Neural progenitor cell (in vitro differentiated cells): ENCODE results near the gene S1PR4. TPM values are rescaled to one million over a fixed set of nuclear protein-coding genes. Genes with fewer than 3 reads are reported as not detected.
"Not testable (repeated sequence)": the region's sequence is repeated elsewhere in the genome, so short reads cannot be mapped to it uniquely, and the experiment has no call there.

Experiments used
- DNase-seq: peaks from one replicate; pipeline ENCODE4 v3.0.0-alpha.2; 2016; ENCODE audit warnings: low spot score
- H2AFZ ChIP-seq: fragments of 200-600 bp; sonication (generic); replicated peaks from 2 replicates; pipeline ENCODE4 v1.6.1; 2016; ENCODE audit warnings: antibody characterized with exemption
- H3F3A ChIP-seq: fragments of 200-600 bp; sonication (generic); 2 replicates; pipeline ENCODE4 v1.6.1; 2016; ENCODE audit warnings: antibody characterized with exemption, low read depth
- H3K27ac ChIP-seq: fragments of 200-600 bp; sonication (generic); 2 replicates; pipeline ENCODE4 v1.5.1; 2016; ENCODE audit warnings: mild to moderate bottlenecking
- H3K27me3 ChIP-seq: fragments of 200-600 bp; sonication (generic); 2 replicates; pipeline ENCODE4 v1.6.1; 2016; ENCODE audit warnings: mild to moderate bottlenecking, moderate library complexity
- H3K36me3 ChIP-seq: fragments of 200-600 bp; sonication (generic); 2 replicates; pipeline ENCODE4 v1.5.1; 2016
- H3K4me1 ChIP-seq: fragments of 200-600 bp; sonication (generic); 2 replicates; pipeline ENCODE4 v1.6.1; 2016; ENCODE audit warnings: mixed run types
- H3K4me2 ChIP-seq: fragments of 200-600 bp; sonication (generic); 2 replicates; pipeline ENCODE4 v1.6.1; 2016
- H3K4me3 ChIP-seq: fragments of 200-600 bp; sonication (generic); 2 replicates; pipeline ENCODE4 v1.5.1; 2016
- H3K79me2 ChIP-seq: fragments of 200-600 bp; sonication (generic); 2 replicates; pipeline ENCODE4 v1.6.1; 2016; ENCODE audit warnings: low read depth
- H3K9ac ChIP-seq: fragments of 200-600 bp; sonication (generic); 2 replicates; pipeline ENCODE4 v1.6.1; 2016
- H3K9me3 ChIP-seq: fragments of 200-600 bp; sonication (generic); 2 replicates; pipeline ENCODE4 v1.5.1; 2016; ENCODE audit warnings: low read depth
- H4K20me1 ChIP-seq: fragments of 200-600 bp; sonication (generic); 2 replicates; pipeline ENCODE4 v1.6.1; 2016; ENCODE audit warnings: low read depth
- H3K27ac Mint-ChIP-seq: 3 replicates; pipeline ENCODE4 v1.8.0; 2021; ENCODE audit warnings: mixed read lengths
- H3K27me3 Mint-ChIP-seq: 2 replicates; pipeline ENCODE4 v1.8.0; 2022; ENCODE audit warnings: low read depth, mild to moderate bottlenecking, inconsistent platforms, moderate library complexity, mixed read lengths; ENCODE audit not compliant: insufficient read depth
- H3K36me3 Mint-ChIP-seq: 3 replicates; pipeline ENCODE4 v1.8.0; 2021; ENCODE audit warnings: mixed read lengths
- H3K4me1 Mint-ChIP-seq: 3 replicates; pipeline ENCODE4 v1.8.0; 2021; ENCODE audit warnings: mixed read lengths
- H3K4me3 Mint-ChIP-seq: 3 replicates; pipeline ENCODE4 v1.8.0; 2021; ENCODE audit warnings: mild to moderate bottlenecking, moderate library complexity, mixed read lengths
- H3K9me3 Mint-ChIP-seq: 3 replicates; pipeline ENCODE4 v1.8.0; 2020; ENCODE audit warnings: mixed read lengths
- CTCF ChIP-seq: fragments of 200-600 bp; sonication (generic); IDR thresholded peaks from 2 replicates; pipeline ENCODE4 v1.5.1; 2017; ENCODE audit warnings: antibody characterized with exemption, mild to moderate bottlenecking
- EZH2 ChIP-seq: fragments of 200-600 bp; sonication (generic); IDR thresholded peaks from 2 replicates; pipeline ENCODE4 v1.6.1; 2017; ENCODE audit warnings: antibody characterized with exemption, mild to moderate bottlenecking, moderate library complexity
- EZH2phosphoT487 ChIP-seq: fragments of 200-600 bp; sonication (generic); IDR thresholded peaks from 2 replicates; pipeline ENCODE4 v1.6.1; 2017; ENCODE audit warnings: antibody characterized with exemption
- total RNA-seq: library from RNA; depleted of rRNA; stranded (reverse); fragments of >200 nt; gene quantifications from 2 replicates; pipeline ENCODE4 v1.2.3, GENCODE V29; 2015; ENCODE audit warnings: low replicate concordance

Gene S1PR4
- total RNA-seq, 1 donor from 2014 or later, result not detected

GRCh38 chr19:3220576-3220975, 42.0 kb downstream of the S1PR4 start:
- no peak overlapping the region for H2AFZ ChIP-seq
- peaks cover 2% of the 10 kb centered on the region for H4K20me1 ChIP-seq
- H3K4me2 ChIP-seq, result no peak overlapping the region
- H3K9me3 ChIP-seq, result no peaks in the 10 kb centered on the region
- H3K36me3 ChIP-seq, result no peaks in the 10 kb centered on the region
- Mint-ChIP-seq H3K4me1 (peaks cover 5% of the 10 kb centered on the region), H3K4me3 (peak overlapping the region; percentile 18), H3K9me3 (no peaks in the 10 kb centered on the region), H3K27ac (no peak overlapping the region), H3K36me3 (no peaks in the 10 kb centered on the region), H3K27me3 (peaks cover 3% of the 10 kb centered on the region)
- H3K9ac ChIP-seq, result no peak overlapping the region
- peaks cover 4% of the 10 kb centered on the region for H3K27me3 ChIP-seq
- no peak for DNase-seq
- no peak overlapping the region for H3K27ac ChIP-seq
- no peak overlapping the region for H3K4me3 ChIP-seq
- H3K4me1 ChIP-seq, result no peaks in the 10 kb centered on the region
- TF ChIP-seq CTCF, result no peak
- no peak for TF ChIP-seq EZH2
- no peak for TF ChIP-seq EZH2phosphoT487
- H3K79me2 ChIP-seq, result no peaks in the 10 kb centered on the region
- H3F3A ChIP-seq, result peaks cover 4% of the 10 kb centered on the region

- not testable (repeated sequence) for H3K36me3 ChIP-seq, H3K9ac ChIP-seq, H3K79me2 ChIP-seq, H3K4me1 Mint-ChIP-seq, DNase-seq, H3K4me2 ChIP-seq, H3K27me3 ChIP-seq, H3K9me3 Mint-ChIP-seq, H3K4me1 ChIP-seq, H2AFZ ChIP-seq, H3K4me3 ChIP-seq, H3K4me3 Mint-ChIP-seq, H3F3A ChIP-seq, H3K27ac ChIP-seq, H3K27me3 Mint-ChIP-seq, H3K27ac Mint-ChIP-seq, H3K36me3 Mint-ChIP-seq, H3K9me3 ChIP-seq
- peaks cover 11% of the 10 kb centered on the region for H4K20me1 ChIP-seq
These were observed 43.0 kb downstream of the S1PR4 start for GRCh38 chr19:3221576-3221975.

- Histone ChIP-seq H2AFZ (no peak overlapping the region), H3K4me2 (no peak overlapping the region), H4K20me1 (peaks cover 21% of the 10 kb centered on the region), H3K79me2 (peaks cover 4% of the 10 kb centered on the region), H3K4me3 (no peak overlapping the region), H3F3A (peaks cover 15% of the 10 kb centered on the region), H3K9me3 (no peaks in the 10 kb centered on the region), H3K27ac (no peak overlapping the region), H3K4me1 (peaks cover under 1% of the 10 kb centered on the region), H3K36me3 (no peaks in the 10 kb centered on the region), H3K27me3 (peaks cover 4% of the 10 kb centered on the region), H3K9ac (no peak overlapping the region)
- Mint-ChIP-seq H3K27me3 (no peaks in the 10 kb centered on the region), H3K36me3 (no peaks in the 10 kb centered on the region), H3K4me1 (peaks cover 17% of the 10 kb centered on the region), H3K9me3 (no peaks in the 10 kb centered on the region), H3K4me3 (peak overlapping the region; percentile 25), H3K27ac (no peak overlapping the region)
- TF ChIP-seq EZH2, result no peak
- no peak for DNase-seq
These were observed 44.1 kb downstream of the S1PR4 start for GRCh38 chr19:3222709-3223108.

GRCh38 chr19:3224346-3225168, 46.0 kb downstream of the S1PR4 start, which contains the start of gene CELF5:
CELF5 (plus strand) TSS chr19:3224661; CDS start chr19:3224740, 79 bp downstream.
- peak; percentile 60 for TF ChIP-seq CTCF
- TF ChIP-seq EZH2phosphoT487, result no peak
- no peak for TF ChIP-seq EZH2
- Histone ChIP-seq H4K20me1 (peaks cover 40% of the 10 kb centered on the region), H3K4me3 (peak within 1 kb of the TSS; percentile 85), H3K4me2 (peak within 1 kb of the TSS; percentile 84), H3K9ac (no peak within 1 kb of the TSS), H2AFZ (no peak within 1 kb of the TSS), H3K27ac (no peak within 1 kb of the TSS), H3K27me3 (peaks cover 4% of the 10 kb centered on the region), H3K9me3 (no peaks in the 10 kb centered on the region), H3F3A (peaks cover 20% of the 10 kb centered on the region), H3K36me3 (no peaks in the 10 kb centered on the region), H3K4me1 (peaks cover 8% of the 10 kb centered on the region), H3K79me2 (peaks cover 4% of the 10 kb centered on the region)
- DNase-seq, result peak; percentile 91
- no peak within 1 kb of the TSS for H3K27ac Mint-ChIP-seq
- no peaks in the 10 kb centered on the region for H3K9me3 Mint-ChIP-seq
- H3K4me3 Mint-ChIP-seq, result peak within 1 kb of the TSS; percentile 85
- peaks cover 20% of the 10 kb centered on the region for H3K4me1 Mint-ChIP-seq
- peaks cover 2% of the 10 kb centered on the region for H3K27me3 Mint-ChIP-seq
- peaks cover 2% of the 10 kb centered on the region for H3K36me3 Mint-ChIP-seq
